NAMALWA (cell line): ENCODE data around the gene TMEM179B.

Source experiments
- DNase-seq: peaks from one replicate; pipeline ENCODE4 v3.0.0-alpha.2; 2015; ENCODE audit warnings: low spot score

The TMEM179B gene

DNA sequence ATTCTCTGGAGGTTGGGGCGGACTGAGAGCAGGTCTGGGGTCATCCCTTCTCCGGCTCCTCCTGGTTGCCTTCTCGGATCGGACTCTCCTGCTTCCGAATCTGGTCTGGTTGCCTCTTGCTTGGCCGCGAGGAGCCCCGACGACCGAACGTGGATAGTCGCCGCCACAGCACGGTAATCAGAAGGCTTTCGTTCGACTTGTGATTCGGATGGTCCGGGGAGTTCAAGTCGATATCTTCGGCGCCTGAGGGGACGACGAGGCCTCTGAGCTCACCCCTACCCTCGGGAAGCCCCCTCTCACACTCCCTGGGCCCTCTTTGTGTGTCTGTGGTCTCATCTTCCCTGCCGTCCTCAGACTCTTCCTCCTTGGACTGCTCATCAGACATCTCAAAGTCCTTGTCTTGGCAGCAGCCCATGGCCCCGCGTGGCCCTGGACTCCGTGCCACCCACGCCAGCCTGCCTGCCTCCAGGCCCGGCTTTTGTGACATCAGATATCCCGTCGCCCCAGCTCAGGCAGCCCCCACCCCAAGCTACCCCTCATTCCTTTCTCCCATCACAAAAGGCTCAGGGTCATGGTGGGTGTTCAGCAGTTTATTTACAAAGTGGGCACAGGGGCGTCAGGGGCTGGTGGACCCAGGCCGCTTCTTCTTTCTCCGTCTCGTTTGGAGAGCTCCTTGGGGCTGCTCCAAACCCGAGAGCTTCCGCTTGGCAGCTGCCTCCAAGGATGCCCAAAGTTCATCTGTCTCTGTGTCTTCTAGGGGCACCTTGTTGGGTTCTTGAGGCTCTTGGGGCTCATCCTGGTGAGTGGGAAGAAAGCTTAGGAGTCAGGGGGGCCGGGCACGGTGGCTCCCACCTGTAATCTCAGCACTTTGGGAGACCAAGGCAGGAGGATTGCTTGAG is 45.4 kb downstream of the TMEM179B start, which contains the start of gene TEX54:
TEX54 (minus strand) TSS at position 506 of the 899 bp plus-strand sequence.
- no peak for DNase-seq

DNA sequence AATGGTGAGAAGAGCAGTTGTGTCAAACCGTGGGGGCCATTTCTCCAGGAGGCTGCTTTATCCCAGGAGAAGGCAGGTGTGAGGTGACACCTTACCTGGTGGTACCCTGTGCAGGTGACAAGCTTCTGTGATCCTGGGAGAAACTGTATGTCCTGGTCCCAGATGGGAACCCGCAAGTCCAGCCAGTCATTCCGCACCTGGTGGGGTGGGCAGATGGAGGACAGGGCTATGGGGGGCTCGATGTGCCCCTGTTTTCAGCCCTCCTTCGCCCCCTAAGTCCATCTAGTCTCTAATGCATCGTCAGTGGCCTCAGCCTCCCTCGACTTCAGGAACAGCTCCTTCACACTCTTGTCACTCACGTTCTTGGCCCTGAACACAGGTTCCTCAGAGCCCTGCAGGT is 48.1 kb downstream of the TMEM179B start:
- no peak for DNase-seq

DNA sequence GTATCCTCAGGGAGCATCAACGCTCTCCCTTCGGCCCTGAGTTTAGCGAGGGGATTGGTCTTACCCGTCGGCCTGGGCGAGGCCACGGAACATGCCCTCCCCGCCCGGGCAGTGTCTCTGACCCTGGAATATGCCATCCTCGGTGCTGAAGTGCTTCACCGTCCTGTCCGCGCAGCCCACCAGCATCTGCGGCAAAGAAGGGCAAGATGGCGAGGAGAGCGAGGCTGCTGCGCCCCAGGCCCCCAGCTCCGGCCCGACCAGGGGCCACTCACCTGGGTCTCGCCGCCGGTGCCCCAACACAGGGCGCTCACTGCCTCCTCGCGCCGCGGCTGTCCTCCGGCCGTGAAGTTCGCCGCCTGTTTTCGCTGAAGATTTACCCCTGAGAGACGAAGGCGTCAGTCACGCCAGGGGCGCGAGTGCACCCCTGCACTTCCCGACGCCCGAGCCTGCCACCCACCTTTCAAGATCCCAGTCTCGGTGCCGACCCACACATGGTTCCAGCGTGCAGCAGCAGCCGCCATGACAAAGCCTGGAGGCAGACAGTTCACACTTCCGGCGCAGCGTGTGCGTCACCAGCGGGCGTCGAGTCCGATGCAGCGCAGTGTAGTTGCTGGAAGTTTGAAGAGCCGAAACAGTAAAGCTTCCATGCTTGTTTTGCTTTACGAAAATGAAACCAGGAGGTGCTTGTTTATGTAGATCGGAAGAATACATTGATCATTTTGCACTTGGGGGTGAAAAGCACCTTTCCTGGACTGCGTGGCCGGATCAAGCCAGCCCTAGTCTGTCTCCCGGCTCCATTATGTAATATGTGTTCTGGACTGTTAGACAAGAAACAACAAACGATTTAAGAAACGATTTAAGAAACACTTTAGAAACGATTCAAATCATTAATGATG is 52.1 kb downstream of the TMEM179B start, which contains the start of gene WDR74:
WDR74 (minus strand) TSS at position 541 of the 896 bp plus-strand sequence; CDS start at position 521, 20 bp downstream.
- DNase-seq = peak; percentile 98
